NCI-H2196 (cell line): Measurements from ENCODE around the gene JHY.
A peak's percentile ranks its signal among the peaks of the same experiment; 100 is the strongest.
"Not testable (repeated sequence)": the region's sequence is repeated elsewhere in the genome, so short reads cannot be mapped to it uniquely, and the experiment has no call there.

Experiments used
- DNase-seq: peaks from one replicate; lab custom pipeline; 2025; ENCODE audit not compliant: unreplicated experiment; lab: John Stamatoyannopoulos, UW

The JHY gene

DNA sequence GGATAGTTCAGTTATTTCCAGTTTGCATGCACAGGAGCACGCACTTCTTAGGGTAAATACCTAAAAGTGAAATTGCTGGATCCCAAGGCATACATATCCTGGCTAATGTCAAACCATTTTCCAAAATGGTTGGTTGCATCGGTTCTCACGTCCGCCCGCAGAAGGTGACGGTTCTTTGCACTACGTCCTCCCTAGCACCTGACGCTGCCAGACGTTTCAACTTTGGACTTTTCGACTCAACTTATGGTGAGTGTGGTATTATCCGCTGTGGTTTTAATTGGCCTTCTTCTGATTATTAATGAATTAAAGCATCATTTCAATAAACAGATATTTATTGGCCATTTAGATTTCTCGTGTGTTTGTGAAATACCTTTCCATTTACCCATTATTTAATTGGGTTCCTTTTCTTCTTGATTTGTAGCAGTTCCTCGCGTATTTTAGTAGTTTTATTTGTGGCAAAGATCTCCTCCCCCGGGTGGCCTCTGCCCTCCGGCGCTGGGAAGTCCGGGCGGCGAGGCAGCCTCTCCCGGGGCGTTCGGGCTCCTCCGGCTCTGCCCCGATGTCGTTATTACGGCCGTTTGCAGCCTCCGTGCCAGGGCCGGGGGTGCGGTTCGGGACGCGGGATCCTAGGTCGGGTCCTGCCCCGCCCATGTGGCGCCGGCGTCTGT is at the start of gene JHY:
TSS of gene JHY (plus strand) at position 571 of the 668 bp plus-strand sequence. CDS start 3,091 bp downstream, outside the sequence.
- DNase-seq = no peak

DNA sequence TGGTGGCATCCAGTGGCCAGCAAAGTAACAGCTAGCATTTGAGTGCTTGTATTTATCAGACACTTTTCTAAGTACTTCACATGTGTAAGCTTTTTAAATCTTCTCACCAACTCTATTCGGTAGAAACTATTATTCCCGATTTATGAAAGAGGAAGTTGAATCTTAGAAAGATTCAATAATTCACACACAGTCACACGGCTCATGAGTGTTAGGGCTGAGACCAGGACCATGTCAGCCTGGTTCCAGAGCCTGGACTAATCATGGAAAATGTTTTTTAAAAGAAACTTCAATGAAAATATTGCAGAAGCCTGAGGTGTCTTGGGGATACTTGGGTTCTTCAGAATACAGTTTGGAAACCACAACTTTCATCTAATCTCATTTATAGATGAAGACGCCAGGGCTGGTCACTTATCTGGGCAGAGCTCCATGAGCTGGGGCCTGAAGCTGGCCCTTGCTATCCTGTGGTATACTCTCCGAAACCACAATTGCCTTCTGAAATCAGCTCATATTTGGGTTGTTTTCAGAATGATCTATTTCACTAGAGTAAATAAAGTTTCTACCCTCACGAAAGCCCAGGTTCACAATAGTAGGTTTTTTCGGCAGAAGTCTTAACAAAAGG is 48.6 kb upstream of the JHY start:
- no peak for DNase-seq

DNA sequence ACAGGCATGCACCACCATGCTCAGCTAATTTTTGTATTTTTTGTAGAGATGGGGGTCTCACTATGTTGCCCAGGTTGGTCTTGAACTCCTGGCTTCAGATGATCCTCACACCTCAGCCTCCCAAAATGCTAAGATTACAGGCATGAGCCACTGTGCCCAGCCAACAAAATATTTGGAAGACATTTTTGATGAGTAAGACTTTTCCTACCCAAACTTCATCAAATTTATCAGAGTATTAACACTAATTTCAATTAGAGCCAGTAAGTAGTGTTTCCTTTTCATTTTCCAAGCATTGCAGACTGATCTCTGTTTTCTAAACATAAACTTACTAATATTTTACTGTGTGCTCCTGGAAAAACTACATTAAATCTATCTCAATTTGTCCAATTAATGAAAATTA is 45.6 kb upstream of the JHY start:
- DNase-seq = no peak

DNA sequence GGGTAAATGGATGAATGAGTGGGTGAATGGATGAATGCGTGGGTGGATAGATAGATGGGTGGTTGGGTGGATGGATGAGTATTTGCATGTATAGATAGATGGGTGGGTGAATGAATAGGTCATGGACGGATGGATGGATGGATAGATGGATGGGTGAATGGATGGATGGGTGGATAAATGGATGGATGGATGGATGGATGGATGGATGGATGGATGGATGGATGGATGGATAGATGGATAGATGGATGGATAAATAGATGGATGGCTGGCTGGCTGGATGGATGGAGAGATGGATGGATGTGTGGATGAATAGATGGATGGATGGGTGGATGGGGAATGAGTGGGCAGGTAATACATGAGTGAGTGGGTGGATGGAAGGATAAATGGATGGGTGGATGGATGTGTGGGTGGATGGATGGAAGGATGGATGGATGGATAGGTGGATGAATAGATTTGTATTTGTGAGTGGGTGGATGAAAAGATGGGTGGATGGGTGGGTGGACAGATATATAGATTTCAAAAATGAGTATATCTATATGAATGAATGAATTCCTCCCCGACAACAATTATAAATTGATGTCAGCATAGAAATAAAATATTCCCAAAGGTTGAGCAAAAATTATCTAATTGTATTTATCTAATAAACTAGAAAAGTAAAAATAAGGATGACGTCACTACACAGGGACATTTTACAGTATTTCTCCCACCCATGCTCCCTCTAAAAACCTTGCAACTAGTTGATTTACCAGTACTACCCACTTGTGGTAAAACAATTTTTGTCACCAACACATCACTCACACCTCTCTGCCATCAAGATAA is 44.8 kb upstream of the JHY start:
- no peak for DNase-seq

DNA sequence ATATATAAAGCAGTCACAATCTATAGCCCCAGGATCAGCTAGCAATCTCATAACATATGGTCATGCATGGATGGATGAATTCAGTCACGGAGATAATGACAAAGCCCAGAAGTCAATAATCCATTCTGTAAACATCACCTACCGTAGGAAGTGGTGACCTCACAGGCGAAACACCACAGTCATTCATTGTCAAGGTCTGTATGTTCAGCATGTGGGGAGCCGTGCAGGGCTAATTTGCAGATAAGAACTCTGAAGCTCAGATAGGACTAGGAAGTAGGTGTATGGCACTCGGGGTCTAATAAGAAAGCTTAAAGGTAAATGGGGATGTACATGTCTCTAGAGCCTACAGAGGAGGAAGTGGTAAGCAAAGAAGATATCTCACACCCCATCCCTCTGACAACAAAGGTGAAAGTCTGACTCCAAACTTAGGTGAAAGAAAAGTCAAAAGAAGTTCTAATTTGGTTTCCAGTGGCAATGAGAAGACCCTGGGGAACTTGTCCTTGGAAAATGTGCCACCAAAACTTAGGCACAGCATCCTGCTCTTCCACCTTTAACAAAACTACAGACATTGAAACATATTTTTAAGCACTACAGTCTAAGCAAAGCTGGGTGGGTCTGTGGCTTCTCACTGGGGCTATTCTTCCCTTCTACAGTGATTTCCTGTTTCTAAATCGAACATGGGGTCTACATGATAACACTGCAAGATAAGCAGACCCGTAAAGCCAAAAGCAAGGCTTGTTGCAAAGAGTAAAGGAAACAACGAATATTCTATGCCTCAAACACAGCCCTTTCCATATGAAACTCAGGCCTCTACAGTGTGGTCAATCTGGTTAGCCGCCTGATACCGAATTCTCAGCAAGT is 39.0 kb upstream of the JHY start:
- DNase-seq = no peak

DNA sequence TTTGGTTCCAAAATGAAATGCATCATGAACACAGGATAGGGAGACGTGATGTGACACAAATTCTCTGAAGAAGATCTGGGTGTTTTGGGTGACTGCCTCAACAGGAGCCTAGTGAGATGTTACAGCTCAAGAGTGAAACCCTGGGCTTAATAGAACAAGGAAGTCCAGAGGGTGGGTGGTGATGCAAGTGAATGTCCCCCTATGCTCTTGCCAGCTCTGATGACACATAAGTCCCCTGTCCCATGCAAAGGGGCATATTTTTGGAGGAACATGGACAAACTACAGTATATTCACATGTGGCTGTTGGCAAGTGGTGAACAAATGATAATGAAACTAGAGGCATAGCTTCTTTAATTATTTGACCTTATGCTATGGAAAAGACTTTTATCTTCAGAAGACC is 35.1 kb upstream of the JHY start:
- no peak for DNase-seq

DNA sequence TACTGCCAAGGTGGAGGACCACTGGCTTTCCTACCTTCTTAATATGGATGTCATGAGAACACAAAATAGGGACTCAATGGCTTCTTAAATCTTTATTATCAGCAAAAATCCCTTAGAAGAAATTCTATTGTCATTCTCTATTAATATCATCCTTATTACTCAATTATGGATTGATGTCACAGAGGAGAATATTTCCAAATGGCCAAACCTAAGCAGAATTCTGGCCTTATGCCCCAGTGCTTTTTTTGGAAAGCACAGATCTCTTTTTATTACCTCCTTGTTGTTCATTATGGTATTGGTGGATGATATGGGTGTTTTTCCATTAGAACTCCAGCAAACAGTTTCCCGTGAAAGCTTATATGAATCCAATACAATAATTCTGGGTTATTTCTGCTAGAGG is 34.4 kb upstream of the JHY start:
- no peak for DNase-seq

DNA sequence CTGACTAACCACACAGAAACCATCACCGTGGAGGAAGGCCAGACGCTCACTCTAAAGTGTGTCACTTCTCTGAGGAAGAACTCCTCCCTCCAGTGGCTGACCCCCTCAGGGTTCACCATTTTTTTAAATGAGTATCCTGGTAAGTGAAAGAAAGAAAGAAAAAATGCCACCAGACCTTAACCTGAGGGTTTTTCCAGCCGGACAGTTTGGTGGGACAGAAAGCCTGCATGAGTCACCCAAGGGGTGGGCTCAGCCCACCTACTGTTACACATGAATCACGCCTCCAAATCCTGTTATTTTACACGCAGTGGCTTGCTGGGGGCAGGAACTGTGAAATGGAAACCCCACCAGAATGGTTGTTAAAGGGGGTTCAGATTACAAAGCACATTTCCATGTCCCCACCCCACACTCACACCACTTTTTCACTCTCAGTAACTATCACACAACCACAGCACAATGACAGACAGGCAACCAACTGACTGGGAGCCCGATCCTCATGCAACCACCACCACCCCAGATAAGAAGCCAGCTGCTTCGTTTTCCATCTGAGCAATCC is 32.4 kb upstream of the JHY start:
- DNase-seq = no peak

DNA sequence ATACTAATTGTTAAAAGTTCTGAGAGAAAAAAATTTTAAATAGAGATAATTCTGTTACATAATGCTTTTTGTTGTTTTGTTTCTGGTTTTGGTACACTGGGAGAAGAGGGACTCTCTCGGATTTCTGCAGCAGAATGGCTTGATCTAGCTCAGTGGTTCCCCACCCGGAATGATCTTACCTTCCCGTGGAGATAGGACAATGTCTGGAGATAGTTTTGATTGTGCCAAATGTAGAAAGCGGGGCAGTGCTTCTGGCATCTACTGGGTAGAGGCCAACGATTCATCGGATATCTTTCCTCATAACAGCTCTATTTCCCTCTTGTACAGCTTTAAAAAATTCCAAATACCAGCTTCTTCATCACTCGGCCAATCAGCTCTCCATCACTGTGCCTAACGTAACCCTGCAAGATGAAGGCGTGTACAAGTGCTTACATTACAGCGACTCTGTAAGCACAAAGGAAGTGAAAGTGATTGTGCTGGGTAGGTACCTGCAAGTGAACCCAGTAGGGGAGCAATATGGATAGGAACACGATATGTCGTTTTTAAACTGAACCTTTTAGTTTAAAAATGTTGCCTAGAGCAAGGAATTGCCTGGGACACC is 31.1 kb upstream of the JHY start:
- no peak for DNase-seq

DNA sequence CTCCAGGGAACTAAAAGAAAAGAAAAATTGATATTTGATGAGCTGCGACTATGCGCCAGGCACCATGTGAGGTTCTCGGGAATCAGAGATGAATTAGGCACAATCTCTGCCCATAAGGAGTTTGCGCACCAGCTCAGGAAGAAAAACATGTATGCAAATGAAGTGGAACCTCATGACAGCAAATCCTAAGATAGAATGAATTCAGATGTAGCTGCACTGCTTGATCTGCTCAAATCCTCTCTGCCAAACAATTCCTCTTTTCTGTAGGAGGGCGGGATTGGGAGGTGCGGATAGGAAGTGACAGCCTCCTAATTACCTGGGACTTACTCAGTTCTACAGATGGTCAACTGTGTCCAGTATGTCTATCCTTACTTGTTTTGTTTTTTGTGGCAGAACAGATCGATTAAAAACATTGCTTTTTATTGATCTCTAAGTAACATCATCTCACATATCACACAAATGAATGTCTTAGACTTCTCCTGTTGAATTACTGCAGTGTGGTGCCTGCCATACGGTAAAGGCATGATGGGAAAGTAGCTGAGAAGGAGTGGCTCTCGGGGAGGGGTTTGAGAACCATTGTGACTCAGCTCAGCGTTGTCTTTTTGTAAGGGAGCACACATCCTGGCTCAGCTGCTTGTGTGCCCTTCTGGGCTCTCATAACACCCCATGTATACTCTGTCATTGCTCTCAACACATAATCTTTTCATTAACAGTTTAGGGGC is 30.3 kb upstream of the JHY start:
- no peak for DNase-seq

DNA sequence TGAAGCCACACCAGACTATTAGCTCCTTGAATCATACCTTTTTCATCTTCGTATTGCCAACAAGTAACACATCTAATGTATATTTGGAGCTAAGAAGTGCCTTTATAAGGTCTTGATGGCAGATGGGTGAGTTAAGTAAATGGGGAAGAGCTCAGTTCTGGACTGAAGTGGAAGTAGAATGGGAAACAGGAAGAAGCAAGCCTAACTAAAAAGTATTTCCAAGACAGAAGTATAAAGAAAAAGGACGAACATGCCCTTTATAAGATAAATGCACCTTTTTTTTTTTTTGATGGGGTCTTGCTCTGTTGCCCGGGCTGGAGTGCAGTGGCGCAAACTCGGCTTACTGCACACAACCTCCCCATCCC is 29.8 kb upstream of the JHY start:
- no peak for DNase-seq

DNA sequence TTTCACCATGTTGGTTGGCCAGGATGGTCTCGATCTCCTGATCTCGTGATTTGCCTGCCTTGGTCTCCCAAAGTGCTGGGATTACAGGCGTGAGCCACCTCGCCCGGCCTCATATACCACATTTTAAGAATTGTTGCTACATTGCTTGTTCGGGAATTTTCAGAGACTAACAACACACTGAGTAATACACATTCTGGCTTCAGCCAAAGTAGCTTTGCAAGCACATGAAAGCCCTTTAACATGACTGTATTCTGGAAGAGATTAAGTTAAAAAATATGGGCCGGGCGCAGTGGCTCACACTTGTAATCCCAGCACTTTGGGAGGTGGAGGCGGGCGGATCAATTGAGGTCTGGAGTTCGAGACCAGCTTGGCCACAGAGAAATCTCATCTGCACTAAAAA is 29.3 kb upstream of the JHY start:
- DNase-seq = no peak

DNA sequence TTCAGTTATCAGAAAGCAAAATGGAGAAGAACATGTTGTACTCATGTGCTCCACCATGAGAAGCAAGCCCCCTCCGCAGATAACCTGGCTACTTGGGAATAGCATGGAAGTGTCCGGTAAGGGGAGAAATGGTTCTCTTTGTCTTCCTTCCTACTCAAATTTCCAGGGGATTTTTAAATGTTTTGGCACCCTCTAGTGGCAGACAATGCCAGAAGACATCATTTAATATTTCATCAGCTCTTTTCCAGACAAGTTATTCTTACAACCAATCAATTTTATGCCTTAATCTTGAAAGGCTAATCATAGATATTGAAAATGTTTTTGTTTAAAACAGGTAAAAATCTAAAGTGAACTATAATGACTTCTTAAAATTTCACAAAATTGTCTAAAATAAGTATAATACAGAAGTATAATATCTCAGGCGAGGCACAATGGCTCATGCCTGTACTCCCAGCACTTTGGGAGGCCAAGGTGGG is 28.6 kb upstream of the JHY start:
- DNase-seq = peak; percentile 76

DNA sequence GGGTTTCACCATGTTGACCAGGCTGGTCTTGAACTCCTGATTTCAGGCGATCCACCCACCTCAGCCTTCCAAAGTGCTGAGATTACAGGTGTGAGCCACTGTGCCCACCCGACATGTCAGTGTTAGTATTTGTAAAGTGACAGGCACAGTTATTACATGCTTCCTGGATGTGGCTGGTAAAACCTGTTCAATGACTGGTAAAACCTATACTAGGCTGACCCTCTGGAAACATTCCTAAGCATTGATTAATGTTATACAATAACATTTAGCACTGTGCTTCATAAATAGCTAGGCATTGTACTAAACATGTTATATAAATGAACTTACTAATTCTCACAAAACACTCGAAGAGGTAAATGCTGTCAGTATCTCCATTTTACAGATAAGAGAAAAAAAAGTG is 20.9 kb upstream of the JHY start:
- DNase-seq = no peak

DNA sequence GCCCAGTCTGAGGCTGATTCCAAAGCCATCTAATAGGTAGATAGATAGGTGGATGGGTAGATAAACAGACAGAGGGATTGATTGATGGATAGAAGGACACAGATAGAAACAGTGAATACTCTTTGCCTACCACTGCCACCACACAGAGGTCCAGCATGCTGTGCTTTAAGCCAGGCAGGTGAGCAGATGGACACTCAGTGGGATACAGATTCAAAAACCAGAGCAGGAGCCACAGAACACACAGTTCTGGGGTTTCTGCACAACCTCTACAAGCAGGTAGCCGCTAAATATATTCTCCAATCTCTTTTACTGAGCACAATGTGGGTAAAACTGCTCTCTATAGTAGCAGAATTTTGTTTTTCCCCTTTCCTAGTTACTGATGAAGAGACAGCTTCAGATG is 20.5 kb upstream of the JHY start:
- no peak for DNase-seq

DNA sequence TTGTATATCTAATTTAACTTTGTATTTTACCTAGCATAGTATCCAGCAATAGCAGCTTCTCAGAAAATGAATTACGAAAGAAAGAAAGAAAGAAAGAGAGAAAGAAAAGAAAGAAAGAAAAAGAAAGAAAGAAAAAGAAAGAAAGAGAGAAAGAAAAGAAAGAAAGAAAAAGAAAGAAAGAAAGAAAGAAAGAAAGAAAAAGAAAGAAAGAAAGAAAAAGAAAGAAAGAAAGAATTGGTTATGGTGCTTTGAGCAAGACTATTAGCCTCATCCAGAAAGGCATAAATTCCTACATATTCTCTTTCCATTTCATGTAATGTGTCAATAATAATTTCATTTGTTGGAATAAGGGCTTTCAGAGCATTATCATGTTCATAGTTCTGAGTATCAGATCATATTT is 19.4 kb upstream of the JHY start:
- not testable (repeated sequence) for DNase-seq

DNA sequence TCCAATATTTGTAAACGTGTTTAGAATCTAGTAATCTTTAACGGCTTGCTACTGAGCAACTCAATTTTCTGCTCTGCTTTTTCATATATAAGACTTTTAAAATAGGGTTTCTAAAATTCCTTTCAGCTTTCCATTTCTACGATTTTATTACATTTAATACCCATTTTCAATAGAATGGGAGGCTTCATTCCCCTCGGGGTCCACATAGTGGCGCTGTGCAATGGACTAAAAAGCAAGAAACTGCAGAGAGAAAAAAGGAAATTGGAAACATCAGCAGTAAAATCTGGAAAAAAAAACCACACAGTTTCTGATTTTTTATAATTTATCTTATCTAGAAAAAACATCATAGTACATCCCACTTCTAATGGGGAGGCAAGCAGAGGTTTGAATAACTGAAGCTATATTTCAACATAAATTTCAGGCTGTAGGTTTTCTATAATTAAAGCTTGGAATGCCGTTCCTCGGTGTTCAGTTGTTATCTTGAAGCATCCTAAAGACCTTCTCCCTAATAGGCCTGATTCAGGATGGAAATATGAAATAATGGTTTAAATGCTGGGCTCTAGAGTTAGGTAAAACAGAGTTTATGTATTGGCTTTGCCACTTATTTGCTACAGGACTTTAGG is 18.7 kb upstream of the JHY start:
- peak; percentile 59 for DNase-seq

DNA sequence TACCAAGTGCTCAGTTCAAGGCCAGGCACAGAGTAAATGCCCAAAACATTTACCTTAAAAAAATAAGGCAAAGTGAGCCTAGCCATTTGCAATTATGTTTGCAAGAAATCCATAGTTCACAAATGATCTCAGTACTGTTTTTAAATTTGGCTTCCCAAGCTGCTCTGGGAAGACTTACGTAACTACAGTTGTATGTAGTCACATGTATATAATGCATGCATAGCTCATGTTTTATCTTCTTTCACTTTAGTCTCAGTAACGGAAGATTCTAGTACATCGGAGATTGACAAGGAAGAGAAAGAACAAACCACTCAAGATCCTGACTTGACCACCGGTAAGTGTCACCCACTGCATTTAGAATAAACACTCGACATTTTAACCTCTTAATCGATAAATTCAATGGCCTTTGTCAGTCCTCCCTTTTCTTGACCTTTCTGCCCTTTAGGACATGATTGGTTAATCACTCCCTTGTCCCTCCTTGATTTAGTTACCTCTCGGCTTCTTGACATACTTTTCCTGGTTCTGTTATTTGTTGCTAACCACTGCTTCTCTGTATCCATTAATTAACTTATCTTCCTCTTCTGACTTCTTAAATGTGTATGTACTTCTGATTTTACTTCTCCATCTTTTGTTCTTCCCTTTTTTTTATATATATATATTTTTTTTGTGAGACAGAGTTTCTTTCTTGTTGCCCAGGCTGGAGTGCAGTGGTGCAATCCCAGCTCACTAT is 18.0 kb upstream of the JHY start:
- DNase-seq = no peak

DNA sequence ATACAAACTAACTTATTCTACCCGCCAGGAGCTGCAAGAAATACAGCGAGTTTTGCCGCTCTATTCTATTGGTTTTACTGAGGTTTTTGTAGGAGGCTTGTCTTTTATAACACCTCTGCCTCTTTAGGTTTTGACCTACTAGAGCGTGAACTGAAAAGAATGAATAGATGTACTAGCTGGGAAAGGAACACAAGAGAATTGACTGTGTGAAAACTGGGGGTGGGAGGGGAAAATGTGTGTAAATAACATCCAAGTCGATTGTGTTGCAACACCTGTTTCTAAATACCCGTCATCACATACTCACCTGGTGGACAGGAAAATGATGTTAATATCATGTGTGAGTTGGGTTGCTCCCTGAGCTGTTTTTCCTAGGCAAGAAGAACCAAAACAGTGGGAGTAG is 12.9 kb upstream of the JHY start:
- no peak for DNase-seq
